Choroid plexus epithelial cell (primary cell): ENCODE data around the gene WDR90.

Source experiments
- DNase-seq: peaks from one replicate; pipeline ENCODE4 v3.0.0-alpha.2; 2010; ENCODE audit warnings: low read depth
- H3K4me3 ChIP-seq: 2 replicates; pipeline ENCODE4 v1.5.1; 2011; ENCODE audit warnings: low read depth, mild to moderate bottlenecking, control low read depth, low read length, moderate library complexity
- CTCF ChIP-seq: conservative IDR thresholded peaks from 2 replicates; pipeline ENCODE4 v1.5.1; 2011; ENCODE audit warnings: low read depth, mild to moderate bottlenecking, control low read depth, inconsistent platforms, low read length, moderate library complexity

WDR90 gene

GRCh38 chr16:708019-708418 is 58.9 kb downstream of the WDR90 start:
- no peak for DNase-seq
- TF ChIP-seq CTCF, result no peak
- no peak overlapping the region for H3K4me3 ChIP-seq

DNA sequence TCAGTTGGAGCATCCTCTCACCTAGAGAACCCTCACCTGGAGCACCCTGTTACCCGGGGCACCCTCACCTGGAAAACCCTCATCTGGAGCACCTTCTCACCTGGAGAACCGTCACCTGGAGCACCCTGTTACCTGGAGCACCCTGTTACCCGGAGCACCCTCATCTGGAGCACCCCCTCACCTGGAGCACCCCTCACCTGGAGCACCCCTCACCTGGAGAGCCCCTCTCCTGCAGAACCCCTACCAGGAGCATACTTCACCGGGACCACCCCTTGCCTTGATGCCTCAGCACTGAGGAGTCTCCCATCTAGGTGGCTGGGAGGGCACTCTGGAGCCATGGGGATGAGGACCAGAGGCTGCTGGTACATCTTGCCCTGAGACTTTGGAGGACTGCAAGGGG is 59.8 kb downstream of the WDR90 start:
- no peak for TF ChIP-seq CTCF
- H3K4me3 ChIP-seq, result no peak overlapping the region
- DNase-seq, result no peak

DNA sequence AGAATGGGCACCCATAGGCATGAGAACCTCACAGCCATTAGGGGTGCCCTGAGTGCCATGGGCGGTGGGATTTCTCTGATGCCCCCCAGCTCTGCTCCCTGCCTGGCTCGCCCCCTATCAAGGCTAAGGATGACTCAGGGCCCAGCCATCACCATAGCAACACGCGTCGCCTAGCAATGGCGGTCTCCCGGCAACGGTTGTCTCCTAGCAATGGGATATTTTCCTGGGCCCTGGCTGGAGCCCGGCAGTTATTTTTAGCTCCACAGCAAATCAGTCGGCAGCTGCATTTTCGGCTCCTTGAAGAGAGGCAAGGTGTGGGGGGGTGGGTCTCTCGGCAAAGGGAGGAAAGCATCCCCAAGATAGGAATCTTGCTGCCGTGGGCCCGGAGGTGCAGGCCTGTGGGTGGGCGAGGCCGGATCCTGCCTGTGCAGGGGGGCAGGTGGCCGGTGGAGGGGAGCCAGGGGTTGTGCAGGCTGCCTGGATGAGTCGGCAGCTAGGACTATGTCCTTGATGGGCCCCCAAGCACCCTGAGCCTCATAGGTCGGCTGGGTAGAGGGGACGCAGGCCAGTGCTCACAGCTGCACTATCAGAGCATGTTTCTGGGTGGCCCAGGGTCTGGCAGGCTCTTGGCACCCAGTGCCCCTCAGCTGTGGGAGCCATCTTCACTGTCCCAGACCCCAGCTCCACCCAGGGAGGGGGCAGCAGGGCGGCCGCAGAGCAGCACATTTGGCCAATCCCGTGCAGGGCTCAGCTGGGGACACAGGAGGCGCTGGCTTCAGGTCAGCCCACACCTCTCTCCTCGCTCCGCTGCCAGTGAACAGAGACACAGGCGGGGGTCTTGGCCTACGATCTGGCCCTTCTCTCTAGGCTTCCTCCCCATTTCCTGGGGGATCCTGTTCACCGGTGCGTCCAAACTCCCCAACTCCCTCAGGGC is 60.7 kb downstream of the WDR90 start:
- no peak for TF ChIP-seq CTCF
- H3K4me3 ChIP-seq, result no peak overlapping the region

DNA sequence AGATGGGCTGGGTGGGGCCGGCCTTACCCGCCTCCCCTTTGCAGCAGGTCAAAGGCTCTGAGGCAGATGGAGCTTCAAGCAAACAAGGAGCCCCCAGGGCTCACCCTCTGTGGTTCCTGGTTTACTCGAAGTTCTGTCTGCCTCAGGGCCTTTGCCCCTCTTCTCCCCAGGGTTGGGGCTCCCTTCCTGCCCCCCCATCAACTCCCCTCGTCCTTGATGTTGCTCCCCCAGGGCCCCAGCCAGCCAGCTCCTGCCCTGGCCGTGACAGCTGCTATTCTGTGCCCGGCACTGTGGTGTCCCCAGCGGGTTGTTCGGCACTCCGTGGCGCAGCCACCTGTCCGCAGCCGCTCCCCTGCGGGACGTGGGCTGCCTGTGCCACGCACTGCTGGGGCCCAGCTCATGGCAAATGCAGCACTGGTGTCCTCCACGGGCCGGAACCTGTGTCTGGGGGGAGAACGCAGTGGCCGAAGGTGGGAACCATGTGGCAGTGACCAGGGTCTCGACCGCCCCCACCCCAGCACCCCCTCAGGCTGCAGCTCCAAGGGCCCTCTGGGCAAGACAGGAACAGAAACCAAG is 61.4 kb downstream of the WDR90 start:
- H3K4me3 ChIP-seq, result no peak overlapping the region
- no peak for TF ChIP-seq CTCF
- DNase-seq, result no peak

More for the DNA sequence above, 60.7 kb downstream of the WDR90 start:
- peak; percentile 90 for DNase-seq

GRCh38 chr16:711084-711483 is 61.9 kb downstream of the WDR90 start:
- no peak for DNase-seq
- no peak overlapping the region for H3K4me3 ChIP-seq
- no peak for TF ChIP-seq CTCF

DNA sequence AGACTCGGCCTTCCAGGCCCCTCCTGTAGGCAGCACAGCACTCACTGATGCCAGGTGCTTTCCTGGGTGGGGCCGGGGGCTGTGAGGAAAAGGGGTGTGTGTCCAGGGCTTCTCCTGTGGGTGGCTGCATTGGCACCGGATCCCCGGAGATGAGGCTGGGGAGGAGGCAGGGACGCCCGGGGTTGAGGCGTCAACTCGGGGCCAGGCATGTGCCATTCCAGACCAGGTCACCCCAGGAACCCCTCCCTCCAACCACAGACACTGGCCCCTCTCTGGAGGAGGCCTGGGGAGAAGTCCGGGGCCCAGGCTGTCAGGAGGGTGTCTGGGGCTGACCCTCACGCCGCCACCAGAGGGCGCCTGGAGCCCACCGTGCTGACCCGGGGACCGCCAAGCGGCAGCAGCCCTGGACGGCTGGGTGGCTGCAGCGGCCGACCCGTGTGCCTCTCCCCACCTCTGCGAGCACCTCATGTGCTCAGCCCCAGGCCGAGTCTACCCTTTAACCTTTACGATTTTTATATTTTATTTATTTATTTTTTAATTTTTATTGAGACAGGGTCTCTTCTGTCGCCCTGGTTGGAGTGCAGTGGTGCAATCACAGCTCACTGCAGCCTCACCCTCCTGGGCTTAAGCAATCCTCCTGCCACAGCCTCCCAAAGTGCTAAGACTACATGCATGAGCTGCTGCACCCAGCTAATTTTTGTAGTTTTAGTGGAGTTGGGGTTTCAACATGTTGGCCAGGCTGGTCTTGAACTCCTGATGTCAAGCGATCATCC is 62.6 kb downstream of the WDR90 start:
- peak; percentile 78 for TF ChIP-seq CTCF
- peak; percentile 69 for DNase-seq
- H3K4me3 ChIP-seq, result no peak overlapping the region
